ENCODE measurements around the gene CNIH2. TPM values are rescaled to one million over a fixed set of nuclear protein-coding genes. Genes with fewer than 3 reads are reported as not detected.

CNIH2 gene
- total and polyA plus RNA-seq, 7 donors: 0.63 to 1.7 TPM; not detected in 5

DNA sequence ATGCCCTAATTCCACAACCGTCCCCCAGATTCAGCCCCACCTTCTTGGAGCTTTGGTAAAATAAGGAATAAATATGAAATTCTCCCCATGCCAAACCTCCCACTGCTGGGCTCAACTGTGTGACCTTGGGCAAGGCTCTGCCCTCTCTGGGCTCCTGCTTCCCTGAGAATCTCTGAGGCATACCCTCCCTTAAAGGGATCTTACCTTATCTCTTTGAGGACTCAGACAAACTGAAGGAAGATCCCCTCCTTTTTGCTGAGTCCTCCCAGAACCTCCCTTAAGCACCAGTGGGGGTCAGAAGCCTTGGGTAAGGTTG, 36.2 kb downstream of the CNIH2 start:
- no peak for DNase-seq
- peak overlapping the region; percentile 86 to 94 (median 90) for H3K27ac ChIP-seq
- no peaks in the 10 kb centered on the region for H3K36me3 ChIP-seq
- intact Hi-C loops (cut with DNase I): no loop called here
- peak overlapping the region; percentile 21 to 58 (median 52) for H3K4me3 ChIP-seq
- TF ChIP-seq EP300 (IDR thresholded peaks at IDR 0.05): no peak
- TF ChIP-seq, protein P1, sequence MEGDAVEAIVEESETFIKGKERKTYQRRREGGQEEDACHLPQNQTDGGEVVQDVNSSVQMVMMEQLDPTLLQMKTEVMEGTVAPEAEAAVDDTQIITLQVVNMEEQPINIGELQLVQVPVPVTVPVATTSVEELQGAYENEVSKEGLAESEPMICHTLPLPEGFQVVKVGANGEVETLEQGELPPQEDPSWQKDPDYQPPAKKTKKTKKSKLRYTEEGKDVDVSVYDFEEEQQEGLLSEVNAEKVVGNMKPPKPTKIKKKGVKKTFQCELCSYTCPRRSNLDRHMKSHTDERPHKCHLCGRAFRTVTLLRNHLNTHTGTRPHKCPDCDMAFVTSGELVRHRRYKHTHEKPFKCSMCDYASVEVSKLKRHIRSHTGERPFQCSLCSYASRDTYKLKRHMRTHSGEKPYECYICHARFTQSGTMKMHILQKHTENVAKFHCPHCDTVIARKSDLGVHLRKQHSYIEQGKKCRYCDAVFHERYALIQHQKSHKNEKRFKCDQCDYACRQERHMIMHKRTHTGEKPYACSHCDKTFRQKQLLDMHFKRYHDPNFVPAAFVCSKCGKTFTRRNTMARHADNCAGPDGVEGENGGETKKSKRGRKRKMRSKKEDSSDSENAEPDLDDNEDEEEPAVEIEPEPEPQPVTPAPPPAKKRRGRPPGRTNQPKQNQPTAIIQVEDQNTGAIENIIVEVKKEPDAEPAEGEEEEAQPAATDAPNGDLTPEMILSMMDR (IDR thresholded peaks at IDR 0.05): no peak
- no peak for TF ChIP-seq POLR2AphosphoS5 (IDR thresholded peaks at IDR 0.05)
- TF ChIP-seq POLR2A (IDR thresholded peaks at IDR 0.05): no peak
- no peaks in the 10 kb centered on the region for H3K9me3 ChIP-seq
- H3K27me3 ChIP-seq: no peaks in the 10 kb centered on the region
- WGBS, 2 donors: 84 to 92% methylated on average over 1 of the region's 1 CpG
- H3K4me1 ChIP-seq: peaks cover 0 to 67% (median 61%) of the 10 kb centered on the region in 4 donors

DNA sequence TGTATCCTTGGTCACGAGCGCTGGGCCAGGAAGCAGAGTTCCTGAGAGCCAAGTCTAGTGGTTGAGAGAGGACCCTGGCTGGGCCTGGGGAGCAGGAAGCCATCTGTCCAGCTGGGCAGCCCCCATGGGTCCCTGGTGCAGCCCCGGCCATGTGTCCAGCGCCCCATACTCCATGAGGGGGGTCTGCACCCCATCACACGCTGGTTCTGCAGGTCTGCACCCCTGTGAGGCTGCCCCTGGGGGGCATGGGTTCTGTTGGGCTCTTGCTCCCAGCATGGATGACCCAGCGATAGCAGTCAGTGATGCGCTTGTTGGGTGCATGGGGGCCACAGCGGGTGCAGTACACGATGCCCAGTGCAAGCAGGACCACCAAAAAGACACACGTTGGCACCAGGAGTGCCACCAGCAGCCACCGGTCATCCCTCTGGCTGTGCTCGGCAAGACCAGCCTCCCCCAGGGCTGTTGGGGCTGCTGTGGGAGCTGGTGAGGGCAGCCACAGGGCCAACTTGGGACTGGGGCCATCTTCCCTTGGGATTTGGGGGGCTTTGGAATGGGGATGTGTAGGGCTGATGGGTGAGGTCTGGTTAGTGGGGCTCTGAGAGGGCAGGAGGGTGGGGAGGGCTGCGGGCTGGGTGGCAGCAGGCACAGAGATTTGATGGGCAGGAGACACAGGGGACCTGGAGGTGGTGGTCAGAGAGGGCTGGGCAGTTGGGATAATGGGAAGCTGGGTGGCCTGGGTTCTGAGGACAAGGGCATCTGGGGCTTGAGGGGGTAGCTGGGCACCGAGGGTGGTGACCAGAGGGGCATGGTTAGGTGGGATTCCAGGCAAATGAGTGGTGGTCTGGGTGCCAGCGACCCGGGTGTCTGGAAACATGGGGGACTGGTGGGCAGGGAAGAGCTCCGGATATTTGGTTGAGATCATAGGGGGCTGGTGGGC, 36.9 kb downstream of the CNIH2 start:
- Histone ChIP-seq H3K4me3 (peak overlapping the region in 3 of 4 donors; percentile 47 to 60 (median 58)), H3K27ac (peak overlapping the region; percentile 86 to 94 (median 90)), H3K36me3 (no peaks in the 10 kb centered on the region), H3K9me3 (no peaks in the 10 kb centered on the region), H3K27me3 (no peaks in the 10 kb centered on the region), H3K4me1 (peaks cover 0 to 67% (median 61%) of the 10 kb centered on the region in 4 donors)
- WGBS, 2 donors: 84 to 90% methylated on average over 17 of the region's 17 CpGs
- DNase-seq: no peak
- intact Hi-C loops (cut with DNase I): no loop called here
- TF ChIP-seq POLR2A (IDR thresholded peaks at IDR 0.05): no peak
- TF ChIP-seq, protein P1 (IDR thresholded peaks at IDR 0.05): no peak
- TF ChIP-seq POLR2AphosphoS5 (IDR thresholded peaks at IDR 0.05): no peak
- no peak for TF ChIP-seq EP300 (IDR thresholded peaks at IDR 0.05)

DNA sequence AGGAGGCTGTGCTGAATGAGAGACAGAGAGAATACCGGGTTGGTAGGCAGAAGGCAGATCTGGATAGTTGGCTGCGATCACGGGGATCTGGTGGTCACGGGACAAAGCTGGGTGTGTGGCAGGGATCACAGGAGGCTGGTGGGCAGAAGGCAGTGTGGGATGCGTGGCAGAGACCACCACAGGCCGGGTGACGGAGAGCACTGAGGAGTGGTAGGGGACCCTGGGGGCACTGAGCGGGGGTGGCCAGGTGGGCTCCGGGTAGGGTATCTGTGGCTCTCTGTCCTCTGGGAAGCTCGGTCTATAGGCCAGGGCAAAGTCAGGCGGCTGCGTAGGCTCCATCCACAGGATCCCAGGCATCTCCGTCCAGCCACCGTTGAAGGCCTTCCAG, 37.5 kb downstream of the CNIH2 start:
- 76 to 87% methylated on average over 14 of the region's 14 CpGs for WGBS, 2 donors
- intact Hi-C loops (cut with DNase I): no loop called here

DNA sequence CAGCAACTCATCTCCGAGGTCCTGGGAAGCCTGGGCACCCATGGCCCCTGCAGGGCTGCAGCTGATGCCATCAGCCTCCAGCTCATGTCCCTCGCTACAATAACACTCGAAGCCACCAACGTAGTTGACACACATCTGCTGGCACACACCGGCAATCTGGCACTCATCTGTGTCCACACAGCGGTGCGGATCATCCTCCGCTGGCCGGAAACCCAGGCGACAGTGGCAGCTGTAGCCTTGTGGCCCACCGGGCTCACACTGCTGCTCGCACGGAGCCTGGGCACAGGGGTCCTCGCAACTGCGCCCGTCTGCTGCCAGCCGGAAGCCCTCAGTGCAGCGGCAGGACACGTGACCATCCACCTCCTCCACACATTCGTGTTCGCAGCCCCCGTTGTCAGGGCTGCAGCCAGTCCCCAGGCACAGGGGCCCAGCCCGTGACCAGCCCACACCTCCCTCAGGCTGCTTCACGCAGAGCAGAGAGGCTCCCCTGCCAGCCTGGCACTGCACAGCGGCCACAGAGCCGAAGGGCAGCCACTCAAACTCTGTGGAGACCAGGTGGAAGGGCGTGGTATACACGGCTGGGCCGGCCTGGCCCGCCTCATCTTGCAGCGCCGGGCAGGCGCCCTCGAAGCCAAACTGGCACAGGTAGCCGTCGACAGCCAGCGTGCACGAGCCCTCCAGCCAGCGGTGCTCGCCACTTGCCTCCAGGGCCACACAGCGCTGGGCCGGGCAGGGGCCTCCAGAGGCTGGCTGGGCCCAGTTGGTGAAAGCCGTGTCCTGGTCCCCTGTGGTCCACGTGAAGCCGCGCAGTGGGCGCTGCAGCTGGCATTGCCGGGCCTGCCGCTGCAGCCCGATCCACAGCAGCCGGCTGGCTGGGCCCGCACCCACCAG, 38.2 kb downstream of the CNIH2 start:
- DNase-seq: no peak
- intact Hi-C loops (cut with DNase I): no loop called here
- Histone ChIP-seq H3K4me1 (peaks cover 0 to 67% (median 61%) of the 10 kb centered on the region in 4 donors), H3K36me3 (no peaks in the 10 kb centered on the region), H3K4me3 (peak overlapping the region; percentile 42 to 60 (median 52)), H3K27me3 (no peaks in the 10 kb centered on the region), H3K27ac (peak overlapping the region; percentile 86 to 94 (median 90)), H3K9me3 (no peaks in the 10 kb centered on the region)
- 70 to 71% methylated on average over 52 of the region's 52 CpGs for WGBS, 2 donors
- TF ChIP-seq POLR2AphosphoS5 (IDR thresholded peaks at IDR 0.05) (no peak), EP300 (IDR thresholded peaks at IDR 0.05) (no peak), POLR2A (IDR thresholded peaks at IDR 0.05) (no peak)
- TF ChIP-seq, protein P1 (IDR thresholded peaks at IDR 0.05): no peak

More for the DNA sequence above, 37.5 kb downstream of the CNIH2 start:
- DNase-seq: no peak
- H3K27me3 ChIP-seq: no peaks in the 10 kb centered on the region
- TF ChIP-seq EP300 (IDR thresholded peaks at IDR 0.05) (no peak), POLR2AphosphoS5 (IDR thresholded peaks at IDR 0.05) (no peak), POLR2A (IDR thresholded peaks at IDR 0.05) (no peak)
- TF ChIP-seq, protein P1 (IDR thresholded peaks at IDR 0.05): no peak
- H3K27ac ChIP-seq: peak overlapping the region; percentile 86 to 94 (median 90)
- H3K36me3 ChIP-seq: no peaks in the 10 kb centered on the region
- peaks cover 0 to 67% (median 61%) of the 10 kb centered on the region in 4 donors for H3K4me1 ChIP-seq
- H3K4me3 ChIP-seq: peak overlapping the region; percentile 42 to 60 (median 52)
- H3K9me3 ChIP-seq: no peaks in the 10 kb centered on the region
